K562 (cell line): ENCODE data around the gene SRGAP2B. TPM values are rescaled to one million over a fixed set of nuclear protein-coding genes. Genes with fewer than 3 reads are reported as not detected.
"Not testable (repeated sequence)": the region's sequence is repeated elsewhere in the genome, so short reads cannot be mapped to it uniquely, and the experiment has no call there.

Experiments used
- ATAC-seq: fragments of 200-7000 bp; cut with Tn5 transposase; 3 replicates; pipeline ENCODE4 v1.9.1; 2020; ENCODE audit warnings: moderate library complexity
- BruUV-seq: library from RNA; stranded (reverse); fragments of 400-500 nt; replicated peaks from 2 replicates; lab custom pipeline; 2021; lab: Mats Ljungman, UMichigan
- CTCF ChIA-PET: fragments of 300-600 bp; formaldehyde crosslinking; extraction: SDS; loops from one replicate; lab custom pipeline; 2021; ENCODE audit warnings: low intra/inter-chr PET ratio; lab: Yijun Ruan, JAX
- POLR2A ChIA-PET: fragments of 300-600, 350-650 bp; sonication (Branson Sonifier 250); formaldehyde crosslinking; extraction: SDS; loops from one replicate; lab custom pipeline; 2021; ENCODE audit warnings: antibody characterized with exemption, inconsistent platforms; lab: Yijun Ruan, JAX
- DNase-seq, 4 experiments: peaks; one replicate each; pipeline versions ENCODE4 v3.0.0 to v3.0.0-alpha.2; 2011 to 2018; ENCODE audit warnings: low spot score in 3 of 4, mixed read lengths in 3 of 4; ENCODE audit errors: extremely low read depth in 1 of 4
- FAIRE-seq: peaks from 2 replicates; lab custom pipeline; 2011; peaks lifted over from hg19 to GRCh38; lab: Jason Lieb, UNC
- H2AFZ ChIP-seq: 2 replicates; pipeline ENCODE4 v1.6.0; 2011; ENCODE audit warnings: low read depth, low read length, control low read depth, inconsistent platforms
- H3K27ac ChIP-seq: fragments of 200-600 bp; 3 replicates; pipeline ENCODE4 v1.8.0; 2011; ENCODE audit warnings: low read depth, mild to moderate bottlenecking, control low read depth, inconsistent platforms, low read length, moderate library complexity, mixed read lengths; ENCODE audit errors: extremely low read depth
- H3K27me3 ChIP-seq, 2 experiments: fragments of 300-600 bp in 1 of 2; 2 replicates in 1 of 2; 3 replicates in 1 of 2; pipeline versions ENCODE4 v1.6.0 to v1.8.0; 2011; ENCODE audit warnings: inconsistent platforms in 2 of 2, low read length in 2 of 2, mild to moderate bottlenecking in 1 of 2, mixed read lengths in 1 of 2, moderate library complexity in 1 of 2; ENCODE audit not compliant: control insufficient read depth in 2 of 2, insufficient read depth in 2 of 2
- H3K36me3 ChIP-seq: fragments of 300-600 bp; 3 replicates; pipeline ENCODE4 v1.8.0; 2011; ENCODE audit warnings: mild to moderate bottlenecking, low read length, inconsistent platforms; ENCODE audit not compliant: control insufficient read depth, insufficient read depth
- H3K4me1 ChIP-seq, 2 experiments: fragments of 200-600 bp in 1 of 2; replicated peaks in 1 of 2; 2 replicates in 1 of 2; 3 replicates in 1 of 2; pipeline versions ENCODE4 v1.5.1 to v1.8.0; 2011; ENCODE audit warnings: inconsistent platforms in 2 of 2, low read length in 2 of 2, mild to moderate bottlenecking in 1 of 2, mixed read lengths in 1 of 2, moderate library complexity in 1 of 2; ENCODE audit not compliant: control insufficient read depth in 2 of 2, insufficient read depth in 2 of 2
- H3K4me2 ChIP-seq: 2 replicates; pipeline ENCODE4 v1.6.1; 2011; ENCODE audit warnings: low read length, control low read depth, inconsistent platforms, mixed read lengths; ENCODE audit not compliant: insufficient read depth
- H3K4me3 ChIP-seq: fragments of 200-600 bp; sonication (generic), shearing (Covaris generic); 2 replicates; pipeline ENCODE4 v1.5.1; 2016; ENCODE audit warnings: control low read depth, inconsistent platforms
- H3K79me2 ChIP-seq: fragments of 200-600 bp; 3 replicates; pipeline ENCODE4 v1.8.0; 2011; ENCODE audit warnings: low read length, inconsistent platforms; ENCODE audit not compliant: control insufficient read depth, insufficient read depth
- H3K9ac ChIP-seq, 2 experiments: 2 replicates each; pipeline versions ENCODE4 v1.6.0 to v1.6.1; 2011; ENCODE audit warnings: low read depth in 2 of 2, low read length in 2 of 2, control low read depth in 1 of 2, inconsistent platforms in 1 of 2, mild to moderate bottlenecking in 1 of 2, mixed read lengths in 1 of 2; ENCODE audit not compliant: insufficient read depth in 1 of 2
- H3K9me1 ChIP-seq: one replicate; pipeline ENCODE4 v1.6.0; 2011; ENCODE audit warnings: inconsistent platforms, mild to moderate bottlenecking, low read length, moderate library complexity; ENCODE audit not compliant: control insufficient read depth, insufficient read depth
- H3K9me3 ChIP-seq: replicated peaks from 2 replicates; pipeline ENCODE4 v1.5.1; 2011; ENCODE audit warnings: low read depth, low read length, inconsistent platforms; ENCODE audit not compliant: control insufficient read depth, insufficient read depth
- H4K20me1 ChIP-seq: replicated peaks from 2 replicates; pipeline ENCODE4 v1.6.1; 2011; ENCODE audit warnings: low read length, inconsistent platforms, mixed read lengths; ENCODE audit not compliant: control insufficient read depth, insufficient read depth
- WGBS: fragments of 100-300 bp; shearing (Covaris generic); methylation state at CpG from one replicate; pipeline ENCODE4 v1.1.6; 2016; ENCODE audit warnings: low coverage, mixed read lengths; ENCODE audit not compliant: insufficient coverage; ENCODE audit errors: missing lambda C conversion rate; 5-methylcytosine and 5-hydroxymethylcytosine counted together
- in situ Hi-C: fragments of 300-500 bp; cut with MboI; formaldehyde crosslinking; loops from 4 replicates; pipeline ENCODE4 v1.15.0; 2018; ENCODE audit warnings: inconsistent platforms, mixed read lengths
- intact Hi-C: fragments of 100-400 bp; cut with micrococcal nuclease; formaldehyde crosslinking; loops from 2 replicates; pipeline ENCODE4 v1.14.2; 2022
- polyA plus RNA-seq, 8 experiments: library from polyadenylated mRNA; depleted of rRNA in 4 of 8; stranded (reverse) in 5 of 8; unstranded in 3 of 8; fragments of >200 nt; fragmentation: Nextera tagmentation in 2 of 8; fragmentation: Illumina TruSeq in 1 of 8; extraction: Ambion mirVana in 2 of 8; extraction: Trizol in 1 of 8; gene quantifications; 2 replicates each; pipeline versions ENCODE4 v1.2.1 to v1.2.3, GENCODE V29; 2011 to 2014; ENCODE audit warnings: inconsistent platforms in 1 of 8, missing spikeins in 1 of 8
- total RNA-seq, 7 experiments: library from RNA; depleted of rRNA in 6 of 7; stranded (reverse); fragments of >200 nt in 6 of 7; fragmentation: Illumina TruSeq in 2 of 7; extraction: Trizol in 2 of 7; gene quantifications; 2 replicates each; pipeline versions ENCODE4 v1.2.1 to v1.2.3, GENCODE V29; 2011 to 2021; ENCODE audit warnings: low replicate concordance in 1 of 7

The SRGAP2B gene
- total and polyA plus RNA-seq, 9 of the 15 experiments (the other 6 are each of a cell fraction or from before 2014, with no cell fraction given) = 2.5 to 17.6 (median 4.0) TPM

- 77% methylated on average over 3 of the region's 5 CpGs for WGBS
- intact Hi-C loops, H3K27me3 ChIP-seq, H3K4me2 ChIP-seq, BruUV-seq, H3K36me3 ChIP-seq, ATAC-seq, H3K79me2 ChIP-seq, in situ Hi-C loops, CTCF ChIA-PET, H2AFZ ChIP-seq, DNase-seq, H3K9ac ChIP-seq, H3K9me3 ChIP-seq, POLR2A ChIA-PET, FAIRE-seq, H3K4me3 ChIP-seq, H3K9me1 ChIP-seq, H4K20me1 ChIP-seq, H3K27ac ChIP-seq, H3K4me1 ChIP-seq: not testable (repeated sequence)
These were observed 96.8 kb downstream of the SRGAP2B start for GRCh38 chr1:144998134-144998980.

- H3K79me2 ChIP-seq, POLR2A ChIA-PET, DNase-seq, H3K9me1 ChIP-seq, FAIRE-seq, ATAC-seq, H3K4me2 ChIP-seq, H3K9ac ChIP-seq, in situ Hi-C loops, H3K36me3 ChIP-seq, CTCF ChIA-PET, BruUV-seq, H3K4me3 ChIP-seq, H3K27me3 ChIP-seq, H3K27ac ChIP-seq, H4K20me1 ChIP-seq, H3K4me1 ChIP-seq, H2AFZ ChIP-seq, H3K9me3 ChIP-seq, intact Hi-C loops: not testable (repeated sequence)
These were observed 99.2 kb downstream of the SRGAP2B start for GRCh38 chr1:144995833-144996410.

- POLR2A ChIA-PET, H2AFZ ChIP-seq, H4K20me1 ChIP-seq, H3K4me1 ChIP-seq, H3K79me2 ChIP-seq, H3K27me3 ChIP-seq, intact Hi-C loops, DNase-seq, CTCF ChIA-PET, H3K27ac ChIP-seq, FAIRE-seq, in situ Hi-C loops, ATAC-seq, H3K36me3 ChIP-seq, BruUV-seq, H3K9me3 ChIP-seq, H3K9ac ChIP-seq, H3K4me2 ChIP-seq, H3K9me1 ChIP-seq, H3K4me3 ChIP-seq: not testable (repeated sequence)
- WGBS = no CpG with 5 or more reads among the region's 1 CpG
These were observed 102.2 kb downstream of the SRGAP2B start for GRCh38 chr1:144992915-144993314.
